RWPE1 (cell line): ENCODE data around the gene MEDAG.

Experiments used
- CTCF ChIA-PET: fragments of 350-600 bp; sonication (Branson Sonifier 250); formaldehyde crosslinking; extraction: SDS; loops from one replicate; lab custom pipeline; 2021; lab: Yijun Ruan, JAX
- POLR2A ChIA-PET: fragments of 400-600 bp; formaldehyde crosslinking; extraction: SDS; loops from one replicate; lab custom pipeline; 2020; ENCODE audit warnings: antibody characterized with exemption; ENCODE audit not compliant: low non-redundant PET; lab: Yijun Ruan, JAX
- DNase-seq: peaks from one replicate; pipeline ENCODE4 v3.0.0; 2012; ENCODE audit warnings: low spot score
- H3K27ac ChIP-seq: fragments of 450-650 bp; 2 replicates; pipeline ENCODE4 v1.5.1; 2017
- TF ChIP-seq, protein P1 (sequence below): fragments of 450-650 bp; conservative IDR thresholded peaks from 2 replicates; pipeline ENCODE4 v1.5.1; 2017; ENCODE audit warnings: low read depth, mild to moderate bottlenecking

MEDAG gene

DNA sequence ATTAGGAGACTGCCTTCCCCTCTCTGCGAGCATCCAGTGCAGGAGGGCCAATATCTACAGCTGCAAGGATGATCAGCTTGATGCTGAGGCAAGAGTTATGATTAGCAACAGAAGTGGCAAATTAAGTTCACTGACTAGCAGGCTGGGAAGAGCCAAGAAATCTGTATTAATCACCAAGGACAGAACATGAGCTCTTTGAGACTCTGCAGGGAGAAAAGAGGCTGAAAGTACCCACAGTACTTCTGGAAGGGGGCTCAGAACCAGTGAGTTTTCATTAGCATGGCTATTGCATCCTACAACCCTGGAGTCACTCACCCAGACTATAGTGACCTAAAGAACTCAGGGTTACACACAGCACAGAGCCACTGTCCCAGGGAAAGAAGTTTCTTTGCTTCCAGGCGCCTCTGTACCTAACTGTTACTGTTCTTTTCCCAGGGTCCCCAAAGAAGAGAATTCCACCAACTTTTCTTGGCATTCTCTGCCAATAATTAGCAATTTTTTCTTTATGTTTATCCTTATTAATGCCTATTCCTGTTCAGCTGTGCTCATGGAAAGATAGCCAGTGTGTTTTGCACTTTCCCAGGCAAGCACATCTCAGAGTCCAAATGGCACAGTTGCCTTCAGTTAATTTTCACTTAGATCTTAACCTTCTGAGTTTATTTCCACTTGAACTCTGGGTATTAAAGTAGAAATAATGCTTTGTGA, 25.8 kb upstream of the MEDAG start:
- no peak for DNase-seq
- ChIA-PET CTCF (no interaction called here), POLR2A (no interaction called here)
- H3K27ac ChIP-seq, result no peak overlapping the region
- TF ChIP-seq, protein P1, sequence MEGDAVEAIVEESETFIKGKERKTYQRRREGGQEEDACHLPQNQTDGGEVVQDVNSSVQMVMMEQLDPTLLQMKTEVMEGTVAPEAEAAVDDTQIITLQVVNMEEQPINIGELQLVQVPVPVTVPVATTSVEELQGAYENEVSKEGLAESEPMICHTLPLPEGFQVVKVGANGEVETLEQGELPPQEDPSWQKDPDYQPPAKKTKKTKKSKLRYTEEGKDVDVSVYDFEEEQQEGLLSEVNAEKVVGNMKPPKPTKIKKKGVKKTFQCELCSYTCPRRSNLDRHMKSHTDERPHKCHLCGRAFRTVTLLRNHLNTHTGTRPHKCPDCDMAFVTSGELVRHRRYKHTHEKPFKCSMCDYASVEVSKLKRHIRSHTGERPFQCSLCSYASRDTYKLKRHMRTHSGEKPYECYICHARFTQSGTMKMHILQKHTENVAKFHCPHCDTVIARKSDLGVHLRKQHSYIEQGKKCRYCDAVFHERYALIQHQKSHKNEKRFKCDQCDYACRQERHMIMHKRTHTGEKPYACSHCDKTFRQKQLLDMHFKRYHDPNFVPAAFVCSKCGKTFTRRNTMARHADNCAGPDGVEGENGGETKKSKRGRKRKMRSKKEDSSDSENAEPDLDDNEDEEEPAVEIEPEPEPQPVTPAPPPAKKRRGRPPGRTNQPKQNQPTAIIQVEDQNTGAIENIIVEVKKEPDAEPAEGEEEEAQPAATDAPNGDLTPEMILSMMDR, result no peak

DNA sequence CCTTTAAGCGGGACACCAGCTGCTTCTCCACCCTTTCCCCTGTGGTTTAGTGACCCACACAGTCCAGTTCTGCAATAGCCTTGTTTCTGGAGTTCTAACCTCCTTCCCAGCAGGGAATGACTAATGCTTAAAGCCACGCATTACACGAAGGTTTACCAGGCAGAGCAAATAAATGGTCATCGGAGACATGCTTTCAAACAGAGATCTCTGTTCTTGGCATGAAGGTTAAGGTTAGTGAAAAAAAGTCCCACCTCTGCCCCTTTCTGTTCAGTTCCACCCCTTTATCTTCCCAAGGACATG, 25.3 kb upstream of the MEDAG start:
- TF ChIP-seq, protein P1, result no peak

DNA sequence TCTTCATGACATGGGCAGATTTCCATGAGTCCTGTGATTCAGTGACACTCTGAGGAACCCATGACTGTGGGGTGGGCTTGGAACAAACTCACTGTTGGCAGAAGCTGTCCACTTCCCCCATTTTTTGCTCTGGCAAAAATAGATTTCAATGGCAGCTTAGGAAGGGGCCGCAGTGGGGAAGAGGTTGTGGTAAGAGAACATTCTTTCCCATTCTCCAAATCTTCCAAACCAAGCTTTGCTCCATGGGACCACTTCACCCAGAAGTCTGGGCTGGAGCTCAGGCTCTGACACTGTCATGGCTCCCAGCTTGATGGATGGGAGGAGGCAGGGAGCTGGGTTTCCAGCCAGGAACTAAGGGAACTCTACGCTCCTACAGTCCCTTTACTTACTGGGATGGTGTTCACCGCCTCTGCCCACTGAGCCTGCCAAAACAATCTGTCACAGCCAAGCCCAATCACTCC, 24.9 kb upstream of the MEDAG start:
- H3K27ac ChIP-seq, result no peak overlapping the region
- DNase-seq, result no peak
- POLR2A ChIA-PET, result no interaction called here
- TF ChIP-seq, protein P1, result no peak
- CTCF ChIA-PET, result interaction anchor here (0.7 kb wide), 1 partner anchor 322 kb away, joined by 3 read pairs; no protein-coding TSS in a partner anchor

More for the DNA sequence above, 25.3 kb upstream of the MEDAG start:
- ChIA-PET CTCF (no interaction called here), POLR2A (no interaction called here)
- DNase-seq, result peak; percentile 30
- H3K27ac ChIP-seq, result no peak overlapping the region

DNA sequence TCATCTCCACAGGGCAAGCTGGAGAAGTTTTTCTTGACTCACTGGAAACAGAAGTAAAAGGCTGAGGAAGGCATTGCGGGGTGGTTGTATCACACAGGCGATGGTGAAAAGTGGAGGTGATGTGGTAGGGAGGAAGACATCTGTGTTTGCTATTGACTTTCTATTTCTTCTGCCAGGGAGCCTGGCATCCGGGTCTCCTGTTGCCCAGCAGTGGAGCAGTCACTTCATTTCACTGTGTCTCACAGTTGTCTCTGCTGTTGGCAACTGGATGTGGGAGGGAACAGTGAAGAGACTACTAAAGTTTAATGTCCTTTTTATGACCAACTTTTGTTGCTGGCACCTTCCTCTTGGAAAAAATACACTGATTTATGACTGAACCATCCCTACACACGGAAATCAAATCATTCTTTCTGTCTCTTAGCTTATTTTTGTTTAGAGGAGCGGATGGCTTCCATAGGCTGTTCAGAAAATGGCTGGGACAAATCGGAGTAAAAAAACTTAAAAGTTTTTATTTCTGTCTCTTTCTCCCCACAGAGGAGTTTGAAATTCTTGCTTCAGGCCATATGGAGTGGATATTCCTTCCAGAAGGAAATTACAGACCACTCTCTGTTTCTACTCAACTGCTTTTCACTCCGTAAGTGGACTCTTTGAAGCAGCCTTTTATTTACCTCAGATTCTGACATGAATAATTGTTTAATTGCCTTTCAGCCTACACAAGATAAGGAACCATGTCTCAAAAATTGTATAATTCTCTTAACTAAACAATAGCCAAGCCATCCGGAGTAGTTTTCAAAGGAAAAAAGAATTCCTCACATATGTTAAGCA, 23.8 kb upstream of the MEDAG start:
- no peak for DNase-seq
- ChIA-PET CTCF (no interaction called here), POLR2A (no interaction called here)
- no peak overlapping the region for H3K27ac ChIP-seq
- TF ChIP-seq, protein P1, result no peak

DNA sequence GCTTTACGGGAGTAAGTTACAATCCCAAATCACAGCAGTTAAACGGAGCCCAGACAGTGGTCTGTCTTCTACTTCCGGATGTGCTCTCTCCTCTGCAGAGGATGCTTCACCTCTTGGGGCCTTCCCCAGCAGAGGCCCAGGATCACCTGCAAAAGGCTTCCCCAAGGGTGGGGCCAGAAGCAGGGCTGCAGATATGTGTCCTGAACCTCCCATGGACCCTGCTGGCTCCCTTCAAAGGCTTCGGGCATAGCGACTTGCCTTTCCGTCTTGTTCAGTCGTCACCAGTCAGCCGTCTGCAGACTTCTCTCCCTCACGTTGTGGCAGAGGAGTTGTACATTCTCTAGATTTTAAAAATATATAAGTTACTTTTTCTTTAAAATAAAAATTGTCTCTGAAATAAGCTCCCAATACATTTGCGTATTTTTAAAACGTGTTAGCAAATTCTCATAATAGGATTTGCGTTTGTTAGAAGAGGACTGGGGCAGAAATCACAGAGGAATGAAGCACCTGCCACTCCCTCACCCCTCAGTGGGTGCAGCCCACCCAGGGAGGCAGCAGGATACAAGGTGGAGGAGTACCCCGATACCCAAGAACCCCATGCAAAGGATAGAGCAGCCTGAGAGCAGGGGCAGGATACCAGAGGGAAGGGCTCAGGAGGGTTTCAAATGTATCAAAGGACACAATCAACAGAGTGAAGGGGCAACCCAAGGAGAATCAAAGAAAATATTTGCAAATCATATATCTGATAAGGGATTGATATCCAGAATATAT, 22.9 kb upstream of the MEDAG start:
- TF ChIP-seq, protein P1, result no peak
- CTCF ChIA-PET, result no interaction called here
- DNase-seq, result no peak
- POLR2A ChIA-PET, result no interaction called here
- H3K27ac ChIP-seq, result no peak overlapping the region

DNA sequence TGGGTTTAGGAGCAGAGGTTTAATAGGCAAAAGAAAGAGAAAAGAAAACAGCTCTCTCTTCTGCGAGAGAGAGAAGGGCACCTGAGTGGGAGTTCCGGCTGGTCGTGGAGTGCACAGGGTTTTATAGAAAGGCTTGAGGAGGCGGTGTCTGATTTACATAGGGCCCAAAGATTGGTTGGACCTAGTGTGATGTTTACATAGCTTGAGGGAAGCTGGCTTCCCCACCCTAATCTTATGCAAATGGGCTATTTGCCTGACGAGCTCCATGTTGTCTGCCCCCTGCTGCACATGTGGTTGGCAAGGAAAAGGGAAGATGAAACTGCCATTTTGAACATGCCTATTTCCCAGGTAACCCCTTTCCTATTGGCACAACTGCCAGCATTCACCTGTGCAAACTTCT, 21.5 kb upstream of the MEDAG start:
- H3K27ac ChIP-seq, result no peak overlapping the region
- CTCF ChIA-PET, result no interaction called here
- TF ChIP-seq, protein P1, result no peak
- POLR2A ChIA-PET, result no interaction called here
- no peak for DNase-seq
